GM18498 (cell line): ENCODE results near the gene ADA.
"Not testable (repeated sequence)": the region's sequence is repeated elsewhere in the genome, so short reads cannot be mapped to it uniquely, and the experiment has no call there.

Experiments used
- ATAC-seq: cut with Tn5 transposase; IDR thresholded peaks from one replicate; pipeline ENCODE4 v1.9.1; 2021; ENCODE audit warnings: mild to moderate bottlenecking, moderate library complexity; ENCODE audit not compliant: unreplicated experiment

The ADA gene

DNA sequence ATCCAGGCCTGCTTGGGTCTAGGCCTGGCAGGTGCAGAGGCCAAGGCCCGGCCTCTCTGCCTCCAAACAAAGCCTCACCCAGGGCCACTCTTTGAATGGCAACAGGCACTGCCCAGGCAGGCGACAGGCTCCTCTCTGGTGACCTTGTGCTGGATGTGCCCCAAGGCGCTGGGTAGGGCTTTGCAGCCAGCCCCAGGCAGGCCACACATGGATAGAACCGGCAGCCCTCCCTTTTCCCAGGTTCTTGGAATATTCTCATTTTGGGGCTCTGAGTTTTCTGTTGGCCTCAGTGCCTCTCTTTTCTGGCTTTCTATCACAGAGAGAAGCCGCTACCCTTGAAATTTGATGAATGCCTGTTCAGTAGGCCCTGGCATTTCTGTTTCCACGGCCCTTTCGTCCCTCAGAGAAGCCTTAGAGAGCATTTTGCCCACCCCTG, 50.2 kb downstream of the ADA start:
- no peak for ATAC-seq

- ATAC-seq: no peak
These were observed 50.7 kb downstream of the ADA start for GRCh38 chr20:44600758-44601201.

DNA sequence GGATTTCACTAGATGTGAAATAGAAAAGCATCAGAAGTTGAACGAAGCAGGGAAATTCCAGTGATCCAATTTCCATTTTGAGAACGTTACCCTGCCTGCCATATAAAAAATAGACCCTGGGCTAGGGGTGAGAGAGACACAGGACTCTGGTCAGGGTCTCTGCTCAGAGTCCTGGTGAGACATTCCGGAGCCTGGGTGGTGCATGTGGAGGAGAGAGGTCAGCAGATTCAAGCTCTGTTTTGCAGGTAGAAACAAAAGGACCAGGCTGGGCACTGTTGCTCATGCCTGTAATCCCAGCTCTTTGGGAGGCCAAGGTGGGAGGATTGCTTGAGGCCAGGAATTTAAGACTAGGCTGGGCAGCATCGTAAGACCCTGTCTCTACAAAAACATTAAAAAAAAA, 51.2 kb downstream of the ADA start:
- no peak for ATAC-seq

DNA sequence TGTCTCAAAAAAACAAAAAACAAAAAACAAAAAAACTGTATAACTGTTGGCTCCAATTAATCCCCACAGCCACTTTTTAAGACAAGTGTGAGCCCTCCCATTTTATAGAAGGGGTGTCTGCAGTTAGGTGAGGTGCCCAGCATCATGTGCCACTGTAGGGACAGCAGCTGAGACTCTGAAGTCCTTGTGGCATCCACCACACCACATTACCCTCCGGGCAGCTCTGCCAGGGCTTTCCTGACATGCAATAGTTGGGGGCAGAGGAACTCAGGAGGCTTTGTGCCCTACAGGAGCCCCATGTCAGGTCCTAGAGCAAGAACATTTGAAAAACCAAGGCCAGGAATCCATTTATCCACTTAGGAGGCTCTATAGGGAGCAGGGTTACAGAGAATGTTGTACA, 51.8 kb downstream of the ADA start:
- ATAC-seq: no peak

- no peak for ATAC-seq
These were observed 52.8 kb downstream of the ADA start for GRCh38 chr20:44598423-44599305.

DNA sequence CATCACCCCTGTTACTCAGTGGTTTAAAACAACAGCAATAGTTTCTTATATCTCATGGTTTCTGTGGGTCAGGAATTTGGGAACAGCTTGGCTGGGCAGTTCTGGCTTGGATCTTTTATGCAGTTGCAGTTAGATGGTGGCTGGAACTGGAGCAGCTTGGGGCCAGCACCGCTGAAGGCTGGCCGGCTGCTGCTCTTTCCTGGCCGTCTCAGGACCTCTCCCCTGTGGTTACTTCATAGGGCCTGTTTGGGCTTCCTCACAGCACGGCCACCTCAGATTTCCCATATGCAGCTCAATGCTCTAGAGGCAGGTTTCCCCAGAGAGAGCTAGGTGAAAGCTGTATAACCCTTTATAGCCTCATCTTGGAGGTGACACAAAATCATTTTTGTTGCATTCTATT, 53.6 kb downstream of the ADA start:
- ATAC-seq: no peak

- no peak for ATAC-seq
These were observed 54.0 kb downstream of the ADA start for GRCh38 chr20:44597516-44597915.

DNA sequence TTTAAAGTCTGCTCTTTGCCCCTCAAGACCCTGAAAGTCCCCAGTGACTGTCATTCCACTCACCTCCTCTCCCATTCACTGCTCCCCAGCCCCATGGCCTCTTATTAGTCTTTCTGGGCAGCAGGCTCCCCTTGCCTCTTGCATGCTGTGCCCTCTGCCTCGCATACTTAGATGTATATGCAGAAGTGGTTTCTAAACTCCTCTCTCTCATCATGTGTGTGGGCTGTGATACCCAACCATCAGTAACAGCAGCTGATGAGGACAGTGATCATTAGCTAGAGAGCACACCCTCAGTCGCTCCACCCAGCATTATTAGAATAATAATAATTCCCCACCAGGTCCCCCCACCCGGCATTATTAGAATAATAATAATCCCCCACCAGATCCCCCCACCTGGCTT, 54.6 kb downstream of the ADA start:
- ATAC-seq: no peak

DNA sequence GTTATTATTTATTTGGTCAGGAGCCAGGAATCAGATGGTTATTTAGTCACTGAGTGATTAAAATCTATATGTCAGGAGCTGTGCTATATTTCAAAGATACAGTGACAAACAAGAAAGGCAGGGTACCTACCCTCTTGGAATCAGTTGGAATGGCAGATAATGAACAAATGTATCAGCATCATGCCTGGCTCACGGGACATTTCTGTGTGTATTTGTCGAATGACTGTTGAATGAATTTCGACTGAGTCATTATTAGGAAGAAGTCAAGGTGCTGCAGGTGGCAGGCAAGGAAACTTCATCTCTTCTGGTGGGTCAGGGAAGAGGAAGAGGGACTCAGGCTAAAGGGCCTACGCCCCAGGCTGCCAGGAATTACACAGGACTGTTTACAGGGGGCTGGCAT, 55.5 kb downstream of the ADA start:
- ATAC-seq: no peak

DNA sequence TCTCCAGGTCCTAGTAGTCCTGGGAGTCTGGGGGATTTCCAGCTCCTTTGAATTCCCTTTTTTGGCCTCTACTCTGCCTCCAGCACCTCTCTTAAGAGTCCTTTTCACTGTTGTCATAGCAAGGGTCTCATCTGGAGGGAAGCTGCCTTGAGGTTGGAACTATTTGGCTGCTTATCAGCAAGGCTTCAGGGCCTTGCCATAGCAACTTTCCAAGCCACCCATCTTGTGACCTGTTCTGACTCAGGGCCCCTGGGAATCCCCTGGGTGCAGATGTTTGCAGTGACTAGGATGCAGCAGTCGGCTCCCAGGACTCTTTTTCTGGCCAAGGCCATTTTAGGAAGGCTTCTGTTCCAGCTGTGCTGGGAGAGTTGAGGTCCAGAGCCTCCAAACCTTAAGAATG, 56.8 kb downstream of the ADA start:
- no peak for ATAC-seq

GRCh38 chr20:44593751-44594150, 57.7 kb downstream of the ADA start:
- no peak for ATAC-seq

DNA sequence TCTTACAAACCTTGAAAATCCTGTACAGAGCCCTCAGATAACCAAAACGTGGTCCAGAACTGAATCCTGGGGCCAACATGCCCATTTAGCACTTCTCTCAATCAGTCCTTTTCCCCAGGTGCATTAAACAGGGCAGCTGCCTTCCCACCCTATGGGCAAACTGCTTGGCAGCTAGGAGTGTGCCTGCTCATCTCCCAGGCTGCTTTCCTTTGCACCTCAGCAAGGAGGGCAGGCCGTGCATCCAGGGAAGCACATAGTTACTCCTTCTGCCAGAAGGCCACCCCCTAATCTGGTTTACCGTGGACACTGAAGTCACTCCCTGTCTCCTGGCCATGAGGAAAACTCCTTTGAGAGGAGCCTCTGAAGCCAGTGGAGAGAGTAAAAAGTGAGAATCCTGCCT, 59.1 kb downstream of the ADA start:
- ATAC-seq: no peak

GRCh38 chr20:44590980-44591778, 60.3 kb downstream of the ADA start:
- no peak for ATAC-seq

- ATAC-seq: no peak
These were observed 62.0 kb downstream of the ADA start for GRCh38 chr20:44589537-44589936.

- ATAC-seq: not testable (repeated sequence)
These were observed 63.2 kb downstream of the ADA start for GRCh38 chr20:44588321-44588720.

- no peak for ATAC-seq
These were observed 64.2 kb downstream of the ADA start for GRCh38 chr20:44587035-44587980.

DNA sequence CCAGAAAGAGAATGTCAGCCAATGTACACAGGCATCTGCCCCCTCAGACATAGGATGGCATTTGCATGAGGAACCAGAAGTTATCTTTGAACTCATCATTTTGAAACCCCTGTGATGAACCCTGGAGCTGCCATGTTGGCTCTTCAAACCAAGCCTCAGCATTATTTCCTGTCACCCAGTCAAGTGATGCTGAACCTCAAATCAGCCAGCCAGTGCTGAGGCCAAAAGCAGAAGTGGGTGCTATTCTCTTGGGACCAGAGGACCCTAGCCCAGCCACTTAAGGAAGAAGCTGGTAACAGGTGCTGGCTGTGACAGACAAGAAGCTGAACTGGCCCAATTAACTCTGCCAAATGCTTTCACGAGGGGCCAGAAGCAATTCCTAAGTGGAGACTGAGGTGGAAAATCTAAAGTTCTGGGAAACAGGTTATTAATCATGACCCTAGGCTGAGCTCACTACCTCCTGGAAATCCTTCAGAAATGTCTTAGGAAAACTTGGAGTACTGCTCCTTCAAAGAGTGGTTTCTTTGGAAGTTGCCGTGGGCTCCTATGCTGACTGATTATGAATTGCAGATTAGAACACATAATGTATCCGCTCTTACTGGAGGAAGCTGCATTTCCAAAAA, 65.1 kb downstream of the ADA start:
- peak; percentile 74 for ATAC-seq

DNA sequence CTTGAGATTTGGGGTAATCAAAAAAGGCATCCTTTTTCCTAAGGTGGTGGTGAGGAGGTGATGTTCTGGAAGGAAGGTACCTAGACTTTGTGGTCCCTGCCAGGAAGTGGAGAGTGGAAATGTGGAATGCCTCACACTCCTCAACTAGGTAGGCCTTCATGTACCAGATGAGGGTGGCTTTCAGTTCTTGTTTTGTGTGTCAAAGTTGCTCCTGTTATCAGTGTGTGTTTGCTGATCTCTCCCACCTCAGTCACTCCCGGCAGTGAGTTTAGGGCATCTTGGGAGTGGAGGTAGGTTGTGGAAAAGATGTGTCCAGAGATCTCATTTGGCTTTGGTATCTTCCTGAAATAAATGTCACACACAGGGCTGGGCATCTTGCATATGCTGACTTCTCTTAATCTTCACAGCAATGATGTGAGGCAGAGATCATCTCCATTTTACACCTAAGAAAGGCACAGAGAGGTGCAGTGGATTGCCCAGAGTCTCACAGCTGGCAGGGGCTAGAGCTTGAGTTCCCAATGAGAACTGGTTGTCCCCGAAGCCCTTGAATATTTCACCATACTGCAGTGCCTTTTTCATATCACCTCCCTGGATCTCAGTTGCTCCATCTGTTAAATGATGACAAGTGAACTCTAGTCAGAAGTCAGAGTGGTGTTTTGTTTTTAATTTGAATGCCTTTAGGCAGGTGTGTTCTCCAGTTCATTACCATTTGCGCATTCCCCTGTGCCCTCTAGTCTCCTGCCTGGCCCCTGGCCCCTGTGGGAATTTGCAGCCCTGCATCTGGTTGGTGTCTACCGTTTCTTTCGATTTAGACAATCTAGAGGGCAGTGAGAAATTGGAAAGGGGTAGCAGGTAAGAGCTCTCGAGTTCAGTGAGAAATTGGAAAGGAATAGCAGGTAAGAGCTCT, 66.2 kb downstream of the ADA start:
- no peak for ATAC-seq

- ATAC-seq: no peak
These were observed 67.3 kb downstream of the ADA start for GRCh38 chr20:44584162-44584561.
